ENCODE data around the gene LPCAT3. TPM values are rescaled to one million over a fixed set of nuclear protein-coding genes. Genes with fewer than 3 reads are reported as not detected.
A peak's percentile ranks its signal among the peaks of the same experiment; 100 is the strongest.

The LPCAT3 gene
- total RNA-seq, 2 donors from 2014 or later = 25.4 to 31.9 TPM

DNA sequence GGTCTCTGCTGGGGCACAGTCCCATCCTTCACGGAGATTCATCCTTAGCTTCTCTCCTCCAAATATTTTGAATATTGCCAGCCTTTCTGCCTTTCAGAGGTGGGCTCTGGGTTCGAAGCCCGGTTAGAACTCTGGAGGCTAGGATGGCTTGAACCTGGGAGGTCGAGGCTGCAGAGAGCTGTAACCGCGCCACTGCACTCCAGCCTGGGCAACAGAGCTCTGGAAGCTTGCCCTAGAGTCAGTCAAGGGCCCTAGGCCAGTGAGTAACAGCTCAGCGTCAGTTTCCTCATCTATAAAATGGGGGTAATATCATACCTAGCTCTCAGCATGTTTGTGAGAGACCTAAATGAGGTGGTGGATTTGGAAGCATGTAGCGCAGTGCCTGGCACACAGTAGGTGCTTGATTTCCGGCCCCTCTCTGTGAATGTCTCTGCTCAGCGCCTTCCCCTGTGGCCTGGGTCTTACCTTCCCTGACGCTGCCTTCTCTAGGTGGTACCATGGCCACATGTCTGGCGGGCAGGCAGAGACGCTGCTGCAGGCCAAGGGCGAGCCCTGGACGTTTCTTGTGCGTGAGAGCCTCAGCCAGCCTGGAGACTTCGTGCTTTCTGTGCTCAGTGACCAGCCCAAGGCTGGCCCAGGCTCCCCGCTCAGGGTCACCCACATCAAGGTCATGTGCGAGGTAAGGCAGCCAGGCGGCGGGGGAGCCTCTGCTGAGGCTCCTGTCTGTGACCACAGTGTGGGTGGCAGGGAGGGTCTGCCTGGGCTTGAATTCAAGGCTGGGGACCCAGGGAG lies 63.8 kb downstream of the LPCAT3 start:
- H3K4me3 Mint-ChIP-seq = peak overlapping the region; percentile 92
- peak overlapping the region; percentile 95 to 97 for H3K27ac Mint-ChIP-seq
- DNase-seq (ENCODE audit: low spot score) (no peak), ATAC-seq (no peak)
- H3K27me3 Mint-ChIP-seq = no peaks in the 10 kb centered on the region
- H3K4me1 Mint-ChIP-seq (ENCODE audit: low read depth in 2 of 2) = peaks cover 80 to 87% of the 10 kb centered on the region in 2 donors
- no peaks in the 10 kb centered on the region for H3K9me3 Mint-ChIP-seq
- peaks cover 4% of the 10 kb centered on the region for H3K36me3 Mint-ChIP-seq

GRCh38 chr12:6953442-6954315 lies 64.6 kb downstream of the LPCAT3 start:
- Mint-ChIP-seq H3K27me3 (no peaks in the 10 kb centered on the region), H3K9me3 (no peaks in the 10 kb centered on the region), H3K36me3 (peaks cover 4% of the 10 kb centered on the region), H3K27ac (peak overlapping the region; percentile 95 to 97), H3K4me1 (ENCODE audit: low read depth in 2 of 2) (peaks cover 79 to 85% of the 10 kb centered on the region in 2 donors), H3K4me3 (peak overlapping the region; percentile 92)
- DNase-seq (ENCODE audit: low spot score) (peak; percentile 88), ATAC-seq (peak; percentile 52 to 69)

DNA sequence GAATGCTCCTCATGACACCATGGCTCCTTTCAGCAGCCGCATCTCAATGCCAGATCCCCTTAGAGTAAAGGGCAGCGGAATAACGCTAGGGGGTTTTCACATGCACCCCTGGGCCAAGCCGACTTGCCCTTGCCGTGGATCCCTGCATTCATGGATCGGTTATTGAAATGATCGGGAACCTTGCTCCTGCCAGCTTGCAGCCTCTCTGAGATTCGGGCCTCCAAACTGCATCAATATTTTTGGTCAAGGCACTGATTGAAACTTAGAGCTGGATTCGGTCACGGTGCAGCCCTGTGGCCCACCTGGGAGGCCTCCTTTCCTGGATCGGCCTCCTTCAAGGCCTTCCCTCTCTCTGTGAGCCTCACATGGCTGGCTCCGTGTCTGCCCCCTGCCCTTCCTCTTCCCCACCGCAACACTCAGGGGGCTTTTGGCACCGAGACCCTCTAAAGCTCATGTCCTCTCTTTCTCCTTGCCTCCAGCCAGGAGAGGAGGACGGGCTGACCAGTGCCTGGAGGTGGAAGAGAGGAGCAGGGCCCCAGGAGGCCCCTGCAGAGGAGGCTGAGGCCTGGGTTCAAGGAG lies 65.3 kb downstream of the LPCAT3 start:
- H3K9me3 Mint-ChIP-seq = no peaks in the 10 kb centered on the region
- no peaks in the 10 kb centered on the region for H3K27me3 Mint-ChIP-seq
- ATAC-seq = no peak
- H3K27ac Mint-ChIP-seq = peak overlapping the region; percentile 95 to 97
- peak overlapping the region; percentile 92 for H3K4me3 Mint-ChIP-seq
- no peak for DNase-seq (ENCODE audit: low spot score)
- H3K4me1 Mint-ChIP-seq (ENCODE audit: low read depth in 2 of 2) = peaks cover 78 to 84% of the 10 kb centered on the region in 2 donors
- H3K36me3 Mint-ChIP-seq = peaks cover 4% of the 10 kb centered on the region

DNA sequence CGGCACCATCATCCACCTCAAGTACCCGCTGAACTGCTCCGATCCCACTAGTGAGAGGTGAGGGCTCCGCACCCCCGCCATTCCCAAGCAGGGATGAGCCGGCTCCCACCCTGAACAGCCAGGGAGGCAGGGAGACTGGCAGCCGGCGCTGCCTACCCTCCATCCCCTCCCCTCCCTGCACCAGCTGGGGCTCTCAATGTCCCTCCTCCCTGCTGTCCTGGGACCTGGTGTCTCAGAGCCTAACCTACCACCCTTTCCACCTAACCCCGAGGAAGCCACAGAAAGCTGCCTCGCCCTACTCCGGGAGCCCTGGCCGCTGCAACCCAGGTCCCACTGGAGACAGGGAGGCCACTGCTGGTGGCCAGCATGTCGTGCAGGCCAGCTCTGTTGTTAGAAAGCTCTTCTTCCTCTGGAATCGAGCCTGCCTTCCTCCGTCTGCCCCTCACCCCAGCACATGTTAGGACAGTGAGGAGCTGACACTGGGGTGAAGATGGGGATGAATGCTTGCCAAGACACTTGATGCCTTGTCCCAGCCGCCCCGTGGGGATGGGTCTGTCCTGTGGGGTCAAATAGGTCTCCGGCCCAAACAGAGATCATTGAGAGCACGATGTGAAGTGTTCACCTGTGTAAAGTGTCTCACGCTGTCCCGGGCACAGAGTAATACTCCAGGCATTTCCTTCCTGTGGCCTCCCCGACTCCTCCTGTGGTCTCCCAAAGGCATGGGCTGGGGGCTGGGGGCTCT lies 66.0 kb downstream of the LPCAT3 start:
- DNase-seq (ENCODE audit: low spot score) = peak; percentile 59

GRCh38 chr12:6951551-6952120 lies 66.6 kb downstream of the LPCAT3 start:
- no peaks in the 10 kb centered on the region for H3K36me3 Mint-ChIP-seq
- H3K4me3 Mint-ChIP-seq = peak overlapping the region; percentile 92
- peaks cover 80 to 84% of the 10 kb centered on the region in 2 donors for H3K4me1 Mint-ChIP-seq (ENCODE audit: low read depth in 2 of 2)
- peak overlapping the region; percentile 95 to 97 for H3K27ac Mint-ChIP-seq
- no peaks in the 10 kb centered on the region for H3K9me3 Mint-ChIP-seq
- H3K27me3 Mint-ChIP-seq = no peaks in the 10 kb centered on the region
- peak; percentile 55 for DNase-seq (ENCODE audit: low spot score)
- ATAC-seq = peak in 1 of 2 donors; percentile 2

More for the DNA sequence above, 66.0 kb downstream of the LPCAT3 start:
- H3K4me3 Mint-ChIP-seq = peak overlapping the region; percentile 92
- peaks cover 80 to 85% of the 10 kb centered on the region in 2 donors for H3K4me1 Mint-ChIP-seq (ENCODE audit: low read depth in 2 of 2)
- ATAC-seq = no peak
- no peaks in the 10 kb centered on the region for H3K27me3 Mint-ChIP-seq
- peak overlapping the region; percentile 95 to 97 for H3K27ac Mint-ChIP-seq
- H3K9me3 Mint-ChIP-seq = no peaks in the 10 kb centered on the region
- peaks cover 4% of the 10 kb centered on the region for H3K36me3 Mint-ChIP-seq

DNA sequence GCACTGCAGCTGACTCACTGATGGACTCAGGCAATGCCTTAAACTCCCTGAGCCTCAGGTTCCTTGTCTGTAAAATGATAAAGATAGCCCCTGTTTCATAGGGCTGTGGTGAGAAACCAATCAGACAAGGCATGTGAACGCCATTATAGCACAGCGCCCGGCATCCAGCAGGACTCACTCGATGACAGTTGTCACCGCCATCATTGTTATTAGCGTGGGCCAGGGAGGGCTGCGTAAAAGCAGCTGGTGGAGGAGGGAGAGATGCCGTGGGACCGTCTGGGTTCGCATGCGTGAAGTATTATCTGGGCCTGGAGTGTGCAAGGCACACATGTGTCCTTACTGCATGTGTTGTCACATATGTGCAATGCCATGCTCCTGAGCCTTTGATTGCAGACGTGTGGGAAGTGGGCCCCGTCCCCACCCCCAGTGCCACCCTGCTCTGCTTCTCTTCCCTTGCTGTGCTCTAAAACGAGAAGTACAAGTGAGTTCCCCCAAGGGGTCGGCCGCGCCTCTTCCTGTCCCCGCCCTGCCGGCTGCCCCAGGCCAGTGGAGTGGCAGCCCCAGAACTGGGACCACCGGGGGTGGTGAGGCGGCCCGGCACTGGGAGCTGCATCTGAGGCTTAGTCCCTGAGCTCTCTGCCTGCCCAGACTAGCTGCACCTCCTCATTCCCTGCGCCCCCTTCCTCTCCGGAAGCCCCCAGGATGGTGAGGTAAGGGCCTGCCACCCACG lies 67.3 kb downstream of the LPCAT3 start, which contains the start of gene PTPN6:
Gene PTPN6, plus strand, starts transcription at position 546 of the 730 bp plus-strand sequence. Its CDS starts 157 bp downstream, at position 703.
- H3K27ac Mint-ChIP-seq = peak within 1 kb of the TSS; percentile 95 to 97
- H3K36me3 Mint-ChIP-seq = no peaks in the 10 kb centered on the region
- H3K27me3 Mint-ChIP-seq = no peaks in the 10 kb centered on the region
- no peaks in the 10 kb centered on the region for H3K9me3 Mint-ChIP-seq
- DNase-seq (ENCODE audit: low spot score) (no peak), ATAC-seq (peak; percentile 0 to 57)
- peaks cover 77 to 81% of the 10 kb centered on the region in 2 donors for H3K4me1 Mint-ChIP-seq (ENCODE audit: low read depth in 2 of 2)
- peak within 1 kb of the TSS; percentile 92 for H3K4me3 Mint-ChIP-seq

- H3K27ac Mint-ChIP-seq = peak overlapping the region; percentile 95 to 97
- peak overlapping the region; percentile 92 for H3K4me3 Mint-ChIP-seq
- peaks cover 77 to 79% of the 10 kb centered on the region in 2 donors for H3K4me1 Mint-ChIP-seq (ENCODE audit: low read depth in 2 of 2)
- no peak for DNase-seq (ENCODE audit: low spot score)
- ATAC-seq = no peak
- H3K27me3 Mint-ChIP-seq = no peaks in the 10 kb centered on the region
- no peaks in the 10 kb centered on the region for H3K36me3 Mint-ChIP-seq
- H3K9me3 Mint-ChIP-seq = no peaks in the 10 kb centered on the region
Measured at GRCh38 chr12:6950401-6950801, 67.9 kb downstream of the LPCAT3 start.

- peak overlapping the region; percentile 65 for H3K4me3 Mint-ChIP-seq
- ATAC-seq (peak in 1 of 2 donors; percentile 3), DNase-seq (ENCODE audit: low spot score) (no peak)
- H3K27ac Mint-ChIP-seq = peak overlapping the region; percentile 95 to 97
- peaks cover 76 to 80% of the 10 kb centered on the region in 2 donors for H3K4me1 Mint-ChIP-seq (ENCODE audit: low read depth in 2 of 2)
- no peaks in the 10 kb centered on the region for H3K9me3 Mint-ChIP-seq
- H3K27me3 Mint-ChIP-seq = no peaks in the 10 kb centered on the region
- no peaks in the 10 kb centered on the region for H3K36me3 Mint-ChIP-seq
Measured at GRCh38 chr12:6948873-6949594, 69.2 kb downstream of the LPCAT3 start.

- Mint-ChIP-seq H3K36me3 (no peaks in the 10 kb centered on the region), H3K27me3 (no peaks in the 10 kb centered on the region), H3K4me1 (ENCODE audit: low read depth in 2 of 2) (peaks cover 73 to 79% of the 10 kb centered on the region in 2 donors), H3K9me3 (no peaks in the 10 kb centered on the region), H3K4me3 (peak overlapping the region; percentile 7), H3K27ac (peak overlapping the region; percentile 95 to 97)
- DNase-seq (ENCODE audit: low spot score) (no peak), ATAC-seq (no peak)
Measured at GRCh38 chr12:6947615-6948014, 70.7 kb downstream of the LPCAT3 start.

- Mint-ChIP-seq H3K4me3 (peak overlapping the region; percentile 85), H3K36me3 (no peaks in the 10 kb centered on the region), H3K9me3 (no peaks in the 10 kb centered on the region), H3K27ac (peak overlapping the region; percentile 95 to 97), H3K27me3 (no peaks in the 10 kb centered on the region), H3K4me1 (ENCODE audit: low read depth in 2 of 2) (peaks cover 69 to 75% of the 10 kb centered on the region in 2 donors)
- DNase-seq (ENCODE audit: low spot score) (no peak), ATAC-seq (no peak)
Measured at GRCh38 chr12:6946920-6947374, 71.3 kb downstream of the LPCAT3 start.

DNA sequence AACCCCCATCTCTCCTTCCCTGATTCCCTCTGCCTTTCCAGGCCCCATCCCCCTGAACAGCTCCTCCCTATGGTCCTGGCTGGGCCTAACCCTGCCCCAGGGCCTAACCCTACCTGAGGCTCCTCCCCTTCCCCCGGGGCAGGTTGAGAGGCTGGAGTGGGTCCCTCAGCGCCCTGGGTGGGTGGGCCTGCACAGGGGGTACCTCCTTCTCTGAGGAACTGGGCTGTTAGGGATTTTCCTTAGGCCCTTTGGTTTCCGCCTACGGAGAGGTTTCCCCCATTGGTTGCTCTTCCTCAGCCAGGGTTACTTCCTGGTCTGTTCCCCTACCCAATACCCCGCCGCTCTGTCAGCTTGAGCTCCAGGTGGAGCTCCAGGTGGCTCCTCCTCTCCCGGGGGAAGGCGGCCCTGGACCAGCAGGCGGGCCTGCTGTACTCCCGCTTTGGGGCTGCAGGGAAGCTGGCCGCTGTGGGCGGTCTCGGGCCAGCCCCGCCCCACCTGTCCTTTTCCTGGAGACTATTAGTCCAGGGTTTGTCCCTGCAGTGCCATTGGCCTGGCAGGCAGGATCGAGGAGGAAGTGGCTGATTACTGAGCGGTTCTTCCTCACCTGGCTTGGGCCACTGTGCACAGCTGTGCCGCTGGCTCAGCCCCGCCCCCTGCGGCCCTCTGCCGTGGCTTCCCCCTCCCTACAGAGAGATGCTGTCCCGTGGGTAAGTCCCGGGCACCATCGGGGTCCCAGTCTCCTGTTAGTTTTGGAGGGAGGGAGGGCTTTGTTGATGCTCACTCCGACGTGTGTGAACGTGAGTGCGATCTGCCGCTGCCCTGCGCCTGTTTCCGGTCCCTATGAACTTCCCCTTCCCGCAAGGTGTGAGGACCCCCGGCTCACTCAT lies 72.0 kb downstream of the LPCAT3 start:
- Mint-ChIP-seq H3K27me3 (no peaks in the 10 kb centered on the region), H3K4me1 (ENCODE audit: low read depth in 2 of 2) (peaks cover 66 to 72% of the 10 kb centered on the region in 2 donors), H3K4me3 (peak overlapping the region; percentile 85), H3K36me3 (no peaks in the 10 kb centered on the region), H3K27ac (peak overlapping the region; percentile 95 to 97), H3K9me3 (no peaks in the 10 kb centered on the region)
- no peak for ATAC-seq
- no peak for DNase-seq (ENCODE audit: low spot score)

Measured in natural killer cell treated with Interleukin-12 subunit alpha and Interleukin-12 subunit beta and Interleukin-15 and Interleukin-18, amount 100 ng/mL, for 72 hours (primary cell).